Fibroblast of skin of abdomen (primary cell): ENCODE data around the gene SIGLEC15.
"Not testable (repeated sequence)": the region's sequence is repeated elsewhere in the genome, so short reads cannot be mapped to it uniquely, and the experiment has no call there.

ENCODE experiments used
- DNase-seq: peaks from one replicate; pipeline ENCODE4 v3.0.0-alpha.2; 2013

The SIGLEC15 gene

DNA sequence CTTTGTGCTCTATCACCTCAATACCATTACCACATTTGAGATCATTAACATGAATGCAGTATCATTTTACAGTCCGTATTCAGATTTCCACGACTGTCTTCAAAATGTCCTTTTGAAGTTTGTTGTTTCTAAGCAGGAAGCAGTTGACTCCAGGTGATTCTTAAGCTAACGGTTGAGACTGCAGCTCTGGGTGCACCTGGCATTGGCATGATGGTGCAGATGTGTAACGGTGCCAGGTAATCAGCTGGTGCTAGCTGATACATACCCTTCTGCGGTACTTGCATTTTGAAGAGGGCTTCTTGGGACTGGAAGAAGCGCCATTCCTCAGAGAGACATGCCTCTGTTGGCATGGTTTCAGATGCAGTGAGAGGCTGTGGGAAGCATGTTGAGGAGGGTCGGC lies 19.5 kb downstream of the SIGLEC15 start:
- no peak for DNase-seq

DNA sequence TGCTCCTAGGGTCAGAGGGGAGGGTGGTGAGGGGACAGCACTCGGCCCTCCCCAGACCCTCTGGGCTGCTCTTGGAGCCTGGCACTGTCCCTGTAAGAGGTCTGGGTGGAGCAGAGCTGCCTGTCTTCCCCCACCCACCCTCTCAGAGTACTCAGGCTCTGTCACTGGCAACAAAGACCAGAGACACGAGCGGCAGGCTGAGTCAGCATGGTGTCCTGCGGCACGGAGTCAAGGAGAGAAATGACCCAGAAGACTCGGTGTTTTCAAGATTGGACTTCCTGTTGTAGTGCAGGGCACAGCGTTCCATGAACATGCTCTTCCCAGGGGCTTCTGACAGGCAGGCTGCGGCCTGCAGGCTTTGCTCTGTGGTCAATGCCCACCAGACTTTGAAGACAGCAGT lies 19.9 kb downstream of the SIGLEC15 start:
- DNase-seq, result no peak

DNA sequence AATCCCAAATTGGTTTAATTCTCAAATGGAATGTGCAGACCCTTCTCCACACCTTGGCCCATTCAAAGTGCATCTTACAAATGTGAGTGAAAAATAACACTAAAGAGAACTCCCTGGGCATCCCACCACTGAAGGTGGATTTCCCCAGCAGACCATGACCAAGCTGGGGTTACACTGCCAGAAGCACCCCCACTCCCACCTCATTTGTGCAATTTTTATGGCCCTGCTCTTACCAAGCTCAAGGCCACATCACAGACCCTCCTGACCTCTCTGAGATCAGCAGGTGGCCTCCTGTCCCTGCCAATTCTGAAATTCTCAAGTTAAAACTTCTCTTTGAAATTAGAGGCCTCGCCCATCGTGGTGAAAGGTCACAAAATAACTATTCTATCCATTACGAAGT lies 21.6 kb downstream of the SIGLEC15 start:
- no peak for DNase-seq

DNA sequence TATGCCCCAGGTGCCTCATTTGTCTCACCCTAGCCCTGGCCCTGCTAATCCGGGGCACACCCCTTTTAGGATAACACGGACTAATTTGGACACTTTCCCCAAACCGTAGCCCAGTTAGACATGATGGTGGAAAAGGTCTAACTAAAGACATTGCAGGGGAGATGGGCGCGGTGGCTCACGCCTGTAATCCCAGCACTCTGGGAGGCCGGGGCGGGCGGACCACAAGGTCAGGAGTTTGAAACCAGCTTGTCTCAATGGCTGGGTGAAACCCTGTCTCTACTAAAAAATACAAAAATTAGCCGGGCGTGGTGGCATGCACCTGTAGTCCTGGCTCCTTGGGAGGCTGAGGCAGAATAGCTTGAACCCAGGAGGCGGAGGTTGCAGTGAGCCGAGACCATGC lies 23.2 kb downstream of the SIGLEC15 start:
- not testable (repeated sequence) for DNase-seq

DNA sequence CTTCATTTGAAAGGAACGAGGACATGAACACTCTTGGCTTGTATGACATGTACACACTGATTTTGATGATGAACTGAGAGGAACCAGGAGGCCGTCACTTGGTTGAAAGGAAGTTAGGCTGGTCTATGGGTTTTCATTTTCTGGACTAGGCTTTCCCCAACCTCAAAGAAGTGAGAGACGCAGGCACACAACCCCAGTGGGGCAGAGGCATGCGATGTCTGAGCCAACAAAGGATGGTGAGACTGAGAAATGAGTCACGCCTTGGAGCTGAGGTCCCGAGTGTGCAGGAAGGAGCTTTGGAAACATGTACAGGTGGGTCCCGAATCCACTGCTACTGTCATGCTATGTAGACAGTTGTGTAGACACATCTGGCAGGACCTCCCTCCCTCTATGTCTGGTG lies 24.1 kb downstream of the SIGLEC15 start:
- DNase-seq, result no peak

DNA sequence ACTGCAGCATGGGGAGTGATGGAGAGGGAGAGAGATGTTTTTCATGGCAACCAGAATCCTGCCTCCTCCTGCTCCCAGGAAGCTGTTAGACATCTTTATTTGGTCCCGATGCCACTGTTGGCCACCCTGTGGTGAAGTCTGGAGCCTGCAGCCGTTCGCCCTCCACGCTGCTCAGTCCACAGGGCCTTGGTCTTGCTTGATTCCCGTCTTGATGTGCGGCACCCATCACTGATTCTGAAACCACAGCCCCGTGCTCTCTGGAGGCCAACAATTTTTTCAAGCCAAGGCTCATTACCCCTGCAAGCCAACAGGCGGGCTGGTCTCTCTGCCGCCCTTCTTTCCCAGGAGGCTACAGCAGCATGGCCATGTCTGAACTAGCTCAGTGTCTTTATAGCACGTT lies 24.5 kb downstream of the SIGLEC15 start:
- DNase-seq, result no peak

DNA sequence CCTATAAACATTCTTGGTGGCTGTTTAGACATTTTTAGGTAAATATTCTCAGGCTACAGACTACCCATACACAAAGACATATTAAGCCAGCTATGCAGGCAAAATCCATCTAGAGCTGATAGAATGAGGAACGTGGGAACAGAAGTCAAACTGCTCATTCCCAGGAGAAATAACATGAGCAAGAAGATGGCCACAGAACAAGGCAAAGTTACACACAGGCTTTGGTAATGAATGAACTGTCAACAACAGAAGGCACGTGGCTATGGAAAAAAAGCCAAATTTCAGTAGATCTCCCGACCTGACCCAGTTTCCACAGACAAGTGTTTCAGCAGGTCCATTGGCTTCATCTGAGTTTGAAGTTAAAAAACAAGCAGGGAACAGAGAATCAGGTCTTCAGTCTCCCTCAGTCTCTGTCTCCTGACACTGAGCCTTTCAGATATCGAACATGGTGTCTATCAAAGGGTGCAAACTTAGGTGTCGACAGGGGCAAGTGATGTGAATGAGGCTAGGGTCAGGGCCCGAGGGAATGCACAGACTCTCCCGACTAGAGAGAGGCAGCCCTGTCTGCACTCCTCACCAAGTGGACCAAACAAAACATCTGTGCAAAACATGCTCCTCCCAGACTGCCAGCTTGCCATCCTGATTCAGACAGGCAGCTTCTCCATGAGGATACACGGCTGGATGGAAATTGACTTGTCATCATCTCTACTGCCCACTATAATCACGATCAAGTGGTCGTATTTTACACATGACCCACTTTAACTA lies 25.9 kb downstream of the SIGLEC15 start:
- DNase-seq, result no peak

DNA sequence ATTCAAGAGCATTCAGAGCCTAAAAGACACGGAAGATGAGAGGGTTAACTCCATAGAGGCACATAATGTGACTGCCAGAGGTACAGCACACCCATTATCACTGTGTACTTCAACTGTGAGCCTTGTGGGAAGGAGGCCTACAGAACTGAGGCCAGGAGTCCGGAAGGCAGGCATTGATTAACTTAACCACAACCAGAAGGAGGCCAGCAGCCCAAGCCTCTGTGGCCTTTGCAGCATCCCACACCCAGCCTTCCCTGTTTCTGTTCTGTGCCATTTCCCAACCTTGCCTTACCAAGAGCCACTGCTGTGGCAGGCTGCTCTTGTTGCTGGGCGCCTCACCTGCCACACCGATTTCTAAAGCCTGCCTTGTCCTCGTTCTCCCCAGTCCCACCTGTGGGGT lies 27.2 kb downstream of the SIGLEC15 start:
- DNase-seq, result no peak

DNA sequence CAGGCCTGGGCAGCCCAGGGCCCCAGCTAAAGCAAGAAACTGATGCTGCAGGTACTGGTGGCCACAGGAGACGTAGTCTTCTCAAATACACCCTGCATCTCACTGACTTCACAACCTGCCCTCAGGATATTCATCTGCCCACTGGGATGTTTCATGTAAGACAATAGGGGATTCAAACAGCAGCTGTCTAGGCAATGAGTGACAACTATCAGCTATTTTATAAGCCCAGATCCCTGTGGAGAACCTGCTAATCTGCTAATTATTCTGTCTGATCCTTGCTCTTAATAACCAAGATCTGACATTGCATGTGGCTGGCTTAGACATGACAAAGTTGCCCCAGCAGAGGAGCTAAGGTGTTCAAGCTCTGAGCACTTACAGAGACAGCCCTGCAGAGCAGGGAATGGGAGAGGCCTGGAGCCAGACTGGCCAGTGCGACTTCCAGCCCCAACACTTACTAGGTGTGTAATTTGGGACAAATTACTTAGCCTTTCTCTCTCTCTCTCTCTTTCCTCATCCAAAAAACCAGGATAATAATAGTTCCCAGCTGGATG lies 28.6 kb downstream of the SIGLEC15 start:
- DNase-seq, result no peak

DNA sequence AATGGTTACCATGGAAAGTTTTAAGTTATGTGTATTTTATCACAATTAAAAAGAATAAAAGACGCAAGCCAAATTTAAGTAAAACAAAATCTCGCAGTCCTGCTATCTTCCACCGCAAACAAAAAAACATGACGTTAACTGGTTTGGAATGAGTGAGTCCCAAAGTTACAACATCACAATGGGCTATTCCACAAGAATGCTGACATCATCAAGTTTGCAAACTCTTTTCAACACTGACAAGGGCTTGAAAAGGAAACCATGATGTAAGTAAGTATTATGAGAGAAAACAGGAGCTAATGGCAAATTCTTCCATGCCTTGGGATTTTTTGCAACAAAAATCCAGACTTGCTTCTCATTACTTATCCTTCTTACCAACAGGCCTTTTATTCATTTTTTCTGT lies 31.1 kb downstream of the SIGLEC15 start:
- peak; percentile 61 for DNase-seq

DNA sequence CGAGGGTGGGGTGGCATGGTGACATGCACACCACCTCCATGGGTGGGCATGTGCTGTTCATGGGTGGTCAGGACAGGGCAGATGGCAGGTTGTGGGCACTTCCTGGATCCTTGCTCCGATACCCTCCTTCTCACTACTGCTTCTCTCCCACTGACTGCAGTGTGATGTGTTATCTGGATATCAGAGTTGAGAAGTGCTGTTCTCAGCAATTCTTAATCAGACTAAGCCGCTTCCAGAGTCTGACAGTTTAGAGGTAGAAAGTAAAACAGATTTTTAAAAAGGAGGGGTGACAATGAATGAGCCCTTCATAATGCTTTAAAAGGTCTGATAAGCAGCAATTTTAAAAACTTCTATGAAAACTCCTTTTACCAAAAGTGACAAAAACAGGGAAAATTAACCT lies 33.9 kb downstream of the SIGLEC15 start:
- no peak for DNase-seq

DNA sequence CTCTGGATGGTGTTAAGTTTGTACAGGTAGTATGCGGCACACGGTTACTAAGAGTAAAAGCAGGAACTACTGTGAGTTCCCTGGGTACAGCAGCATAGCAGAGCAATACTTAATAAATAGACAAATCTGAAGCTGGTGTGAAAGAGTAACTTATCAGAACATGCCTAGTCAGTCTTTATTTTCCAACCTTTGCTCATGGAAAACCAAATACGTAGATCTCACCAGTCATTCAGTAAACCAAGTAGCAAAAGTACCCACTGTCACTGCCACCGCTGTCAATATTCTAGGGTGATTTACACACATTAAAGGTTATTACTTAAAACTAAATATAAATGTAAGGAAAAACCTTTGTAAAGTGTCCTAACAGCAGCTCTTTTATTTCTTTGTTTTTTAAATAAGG lies 35.0 kb downstream of the SIGLEC15 start:
- no peak for DNase-seq

DNA sequence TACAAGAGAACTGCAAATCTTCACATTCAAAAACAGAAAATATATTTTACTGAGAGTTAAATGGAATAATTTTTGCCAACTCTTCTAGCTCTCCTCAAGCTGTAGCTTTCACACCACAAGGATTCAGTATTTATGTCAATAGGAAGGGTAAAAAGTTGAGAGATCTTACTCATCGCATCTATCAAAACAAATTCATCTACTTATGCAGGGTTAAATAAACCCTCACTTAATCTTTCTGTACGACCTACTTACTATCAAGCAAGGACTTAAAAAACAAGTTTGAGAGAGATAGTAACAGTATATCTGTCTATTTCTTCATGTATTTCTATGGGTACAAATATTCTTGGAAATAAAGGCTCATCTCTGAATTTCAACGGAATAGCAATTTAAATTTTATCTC lies 35.5 kb downstream of the SIGLEC15 start:
- DNase-seq, result no peak

DNA sequence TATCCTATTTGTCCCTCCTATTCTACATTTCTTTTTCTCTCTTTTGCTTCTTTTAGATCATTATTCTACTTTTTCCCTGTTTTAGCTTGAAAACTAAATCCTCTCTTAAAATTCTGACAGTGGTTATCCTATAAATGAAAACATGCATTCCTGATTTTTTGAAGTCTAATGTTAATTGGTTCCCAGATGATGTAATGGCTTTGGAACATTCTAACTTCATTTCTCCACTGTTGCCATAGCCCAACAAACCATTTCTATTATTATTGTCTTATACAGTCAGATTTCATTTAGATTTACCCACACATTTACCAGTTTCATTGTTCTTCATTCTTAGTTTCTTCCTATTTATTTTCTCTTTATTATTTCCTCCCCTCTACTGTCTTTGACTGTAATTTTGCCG lies 36.5 kb downstream of the SIGLEC15 start:
- DNase-seq, result no peak

DNA sequence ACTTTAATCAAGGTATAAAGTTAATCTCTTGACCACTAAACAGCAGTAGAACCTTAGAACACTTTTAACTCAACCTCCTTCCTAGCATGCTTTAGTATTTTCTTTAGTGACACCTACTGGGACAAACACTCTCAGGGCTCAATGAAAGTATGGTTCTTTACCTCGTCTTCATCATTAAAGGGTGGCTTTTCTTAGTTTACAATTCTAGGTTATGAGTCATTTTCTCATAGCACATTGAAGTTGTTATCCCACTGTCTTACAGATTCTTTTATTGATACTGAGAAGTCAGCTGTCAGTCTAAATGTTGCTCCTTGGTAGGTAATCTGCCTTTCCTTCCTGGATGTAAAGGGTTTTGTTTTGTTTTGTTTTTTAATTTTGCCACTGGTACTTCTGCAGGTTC lies 38.0 kb downstream of the SIGLEC15 start:
- no peak for DNase-seq

DNA sequence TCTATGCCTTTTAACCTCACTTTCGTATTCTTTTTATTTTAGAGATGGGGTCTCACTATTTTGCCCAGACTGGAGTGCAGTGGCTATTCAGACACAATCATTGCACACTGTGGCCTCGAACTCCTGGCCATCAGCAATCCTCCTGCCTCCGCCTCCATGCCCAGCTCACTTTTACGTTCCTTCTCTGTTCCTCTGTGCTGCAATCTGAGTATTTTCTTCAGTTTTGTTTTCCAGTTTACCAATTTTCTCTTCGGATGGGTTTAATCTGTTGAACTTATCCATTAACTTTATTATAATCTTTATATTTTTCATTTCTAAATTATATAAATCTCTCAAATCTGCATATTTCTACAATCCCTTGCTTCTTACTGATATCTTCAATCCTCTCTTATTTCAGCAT lies 38.6 kb downstream of the SIGLEC15 start:
- no peak for DNase-seq

DNA sequence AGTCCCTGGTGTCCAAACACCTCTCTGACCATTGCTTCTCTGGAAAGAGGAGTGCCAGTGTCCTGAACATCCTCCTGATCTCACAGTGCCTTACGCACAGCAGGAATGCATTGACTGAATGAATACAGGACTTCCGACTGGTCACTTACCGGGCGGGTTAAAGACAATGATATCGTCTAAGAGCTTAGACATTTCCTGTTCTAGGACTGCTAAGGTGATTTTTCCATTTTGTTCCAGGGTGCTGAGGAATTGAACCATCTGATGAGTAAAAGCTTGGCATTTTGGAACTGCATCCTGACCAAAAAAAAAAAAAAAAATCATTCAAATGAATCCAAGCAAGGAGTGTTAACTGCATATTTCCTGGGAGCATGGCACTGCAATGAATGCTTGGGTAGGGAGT lies 40.0 kb downstream of the SIGLEC15 start:
- no peak for DNase-seq

DNA sequence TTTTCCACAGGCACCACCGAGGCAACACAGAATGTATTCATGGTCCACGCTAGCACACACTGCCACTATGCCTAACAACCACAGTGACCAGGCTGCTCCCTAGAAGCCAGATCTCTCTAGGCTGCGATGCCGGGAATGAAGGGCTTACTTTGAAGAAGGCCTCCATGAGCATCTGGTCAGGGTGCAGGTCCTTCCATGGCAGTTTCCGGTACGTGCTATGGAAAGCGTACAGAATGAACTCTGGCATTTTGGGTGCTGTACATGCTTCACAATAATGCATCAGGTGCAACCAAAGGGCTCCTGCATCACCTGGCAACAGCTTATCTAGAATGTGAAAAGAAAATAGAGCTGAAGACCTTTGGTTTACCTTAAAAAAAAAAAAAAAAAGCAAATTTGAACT lies 44.9 kb downstream of the SIGLEC15 start:
- no peak for DNase-seq

DNA sequence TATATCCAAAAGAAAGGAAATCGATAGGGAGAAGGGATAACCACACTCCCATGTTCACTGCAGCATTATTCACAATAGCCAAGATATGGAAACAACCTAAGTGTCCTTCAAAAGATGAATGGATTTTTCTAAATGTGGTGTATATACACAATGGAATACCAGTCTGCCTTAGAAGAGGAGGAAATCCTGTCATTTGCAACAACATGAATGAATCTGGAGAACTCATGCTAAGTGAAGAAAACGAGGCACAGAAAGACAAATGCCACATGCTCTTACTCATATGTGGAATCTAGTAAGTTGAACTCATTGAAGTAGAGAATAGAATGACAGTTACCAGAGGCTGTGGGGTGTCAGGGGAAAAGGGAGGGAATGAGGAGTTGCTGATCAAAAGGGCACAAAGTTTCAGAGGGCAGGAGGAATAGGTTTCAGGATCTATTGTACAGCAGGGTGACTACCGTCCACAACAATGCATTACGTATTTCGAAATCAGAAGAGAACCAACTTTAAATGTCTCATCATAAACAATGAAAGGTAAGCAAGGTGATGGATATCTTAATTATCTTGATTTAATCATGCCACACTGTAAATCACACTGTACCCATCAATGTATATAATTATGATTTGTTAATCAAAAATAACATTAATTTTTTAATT lies 46.1 kb downstream of the SIGLEC15 start:
- no peak for DNase-seq

DNA sequence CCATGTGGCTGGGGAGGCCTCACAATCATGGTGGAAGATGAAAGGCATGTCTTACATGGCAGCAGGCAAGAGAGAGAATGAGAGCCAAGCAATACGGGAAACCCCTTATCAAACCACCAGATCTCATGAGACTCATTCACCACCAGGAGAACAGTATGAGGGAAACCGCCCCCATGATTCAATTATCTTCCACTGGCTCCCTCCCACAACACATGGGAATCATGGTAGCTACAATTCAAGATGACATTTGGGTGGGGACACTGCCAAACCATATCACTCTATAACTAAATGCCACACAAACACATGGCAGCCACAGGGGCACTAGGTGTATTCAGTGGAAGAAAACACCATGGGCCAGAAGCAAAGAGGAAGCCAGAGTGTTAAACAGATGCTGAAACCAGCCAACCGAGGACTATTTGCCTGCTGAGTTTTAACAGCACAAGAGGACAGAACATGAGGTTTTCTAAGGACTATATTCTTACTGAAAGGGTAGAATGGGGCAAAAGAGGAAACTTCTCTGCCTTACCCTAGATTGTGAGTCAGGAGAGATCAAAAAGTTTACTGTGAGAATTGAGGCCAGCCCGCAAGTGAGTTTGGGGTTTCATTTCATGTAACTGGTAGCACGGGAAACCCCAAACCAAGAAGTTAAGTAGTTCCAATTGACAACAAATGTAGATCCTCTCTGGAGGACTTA lies 49.2 kb downstream of the SIGLEC15 start:
- no peak for DNase-seq

DNA sequence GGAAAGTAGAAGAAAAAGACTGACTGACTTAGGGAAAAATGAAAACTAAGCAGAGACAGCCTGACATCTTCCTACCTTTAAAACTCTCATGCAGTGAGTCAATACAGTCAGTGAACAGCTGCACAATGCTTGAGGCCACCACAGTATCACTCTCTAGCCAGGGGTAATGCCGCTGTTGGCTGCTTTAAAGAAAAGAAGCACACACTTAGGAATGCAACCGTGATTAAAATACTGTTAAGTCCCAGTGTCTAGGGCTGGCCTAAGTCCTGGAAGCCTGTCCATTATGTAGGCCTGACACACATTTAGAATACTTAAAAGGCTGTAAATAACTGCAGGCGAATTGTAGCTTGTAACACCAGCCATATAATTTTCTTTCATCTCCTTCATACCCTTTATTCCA lies 50.7 kb downstream of the SIGLEC15 start:
- no peak for DNase-seq

DNA sequence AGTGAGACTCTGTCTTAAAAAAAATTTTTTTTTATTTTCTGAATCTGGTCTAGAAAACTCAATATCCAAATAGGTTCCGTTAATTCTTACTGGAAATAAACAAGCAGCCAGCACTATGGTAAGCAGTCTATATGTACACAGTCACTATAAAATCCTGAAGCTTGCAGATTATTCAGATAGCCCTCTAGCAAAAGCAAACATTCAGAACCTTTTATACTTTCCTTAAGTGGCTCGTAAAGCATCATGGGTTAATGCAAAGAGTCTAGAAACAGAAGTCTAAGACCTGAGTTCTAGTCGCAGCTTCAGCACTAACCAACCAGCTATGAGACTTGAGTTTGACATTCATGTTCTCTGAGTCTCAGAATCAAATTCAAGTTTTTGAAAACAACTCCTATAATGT lies 51.9 kb downstream of the SIGLEC15 start:
- DNase-seq, result no peak
